HG03039 (cell line): ENCODE data around the gene ADAMTS2.

Source experiments
- ATAC-seq: cut with Tn5 transposase; IDR thresholded peaks from one replicate; pipeline ENCODE4 v1.9.1; 2021; ENCODE audit warnings: mild to moderate bottlenecking, moderate library complexity; ENCODE audit not compliant: unreplicated experiment

ADAMTS2 gene

GRCh38 chr5:179269781-179270543, 75.3 kb downstream of the ADAMTS2 start:
- no peak for ATAC-seq

GRCh38 chr5:179268966-179269693, 76.1 kb downstream of the ADAMTS2 start:
- ATAC-seq, result no peak

DNA sequence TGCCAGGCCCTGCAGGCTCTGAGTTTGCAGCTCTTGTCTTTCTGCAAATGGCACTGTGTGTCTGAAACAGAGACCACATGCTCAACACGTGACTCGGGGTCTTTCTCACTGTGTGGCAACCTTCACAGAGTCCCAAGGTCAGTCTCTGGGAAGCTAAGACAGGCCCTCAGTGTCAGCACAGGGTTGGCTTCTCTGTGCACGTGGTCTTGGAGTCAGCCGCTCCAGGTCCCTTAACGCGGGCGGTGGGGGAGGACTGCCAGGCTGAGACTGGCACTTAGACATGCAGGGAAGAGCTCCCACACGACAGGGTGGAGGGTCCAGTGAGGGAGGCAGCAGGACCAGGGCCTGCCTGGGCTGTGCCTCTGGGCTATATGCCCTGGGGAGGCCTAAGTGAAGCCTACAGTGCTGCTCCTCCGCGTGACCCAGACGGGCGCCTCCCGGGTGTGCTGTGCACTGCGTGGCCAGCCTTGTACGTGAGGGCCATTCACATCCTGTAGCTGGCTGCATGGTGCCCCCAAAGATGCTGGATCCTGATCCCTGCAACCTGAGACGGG, 76.8 kb downstream of the ADAMTS2 start:
- no peak for ATAC-seq

GRCh38 chr5:179267671-179268083, 77.6 kb downstream of the ADAMTS2 start:
- ATAC-seq, result no peak

GRCh38 chr5:179267071-179267670, 78.1 kb downstream of the ADAMTS2 start:
- ATAC-seq, result no peak

DNA sequence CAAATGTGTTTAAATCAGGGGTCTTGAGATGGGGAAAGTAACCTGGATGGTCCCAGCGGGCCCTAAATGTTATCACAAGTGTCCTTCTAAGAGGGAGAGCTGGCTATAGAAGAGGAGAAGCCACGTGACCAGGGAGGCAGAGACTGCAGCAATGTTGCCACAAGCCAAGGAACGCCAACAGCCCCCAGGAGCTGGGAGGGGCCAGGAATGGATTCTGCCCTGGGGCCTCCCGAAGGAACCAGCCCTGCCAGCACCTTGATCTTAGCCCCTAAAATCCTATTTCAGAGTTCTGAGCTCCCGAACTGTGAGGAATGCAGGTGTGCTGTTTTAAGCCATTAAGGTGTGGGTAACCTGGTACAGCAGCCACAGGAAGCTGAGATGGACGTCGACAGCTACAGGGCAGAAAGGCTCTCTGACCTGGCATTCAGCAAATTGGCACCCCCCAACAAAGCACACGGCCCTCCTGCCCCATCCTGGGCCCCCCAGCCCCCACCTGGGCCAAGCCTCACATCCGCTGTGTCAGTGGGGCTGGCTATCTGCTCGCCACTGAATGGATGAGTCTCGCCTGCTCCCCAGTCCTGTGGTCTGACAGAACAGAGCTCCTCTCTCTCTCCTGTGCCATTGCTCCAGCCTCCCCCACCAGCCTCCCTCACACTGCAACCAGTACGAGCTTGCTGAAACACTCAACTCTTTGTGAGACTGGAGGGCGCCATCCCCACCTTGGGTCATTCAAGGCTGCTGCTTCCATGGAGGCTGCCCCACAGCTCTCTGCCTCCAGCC, 78.8 kb downstream of the ADAMTS2 start:
- ATAC-seq, result no peak

DNA sequence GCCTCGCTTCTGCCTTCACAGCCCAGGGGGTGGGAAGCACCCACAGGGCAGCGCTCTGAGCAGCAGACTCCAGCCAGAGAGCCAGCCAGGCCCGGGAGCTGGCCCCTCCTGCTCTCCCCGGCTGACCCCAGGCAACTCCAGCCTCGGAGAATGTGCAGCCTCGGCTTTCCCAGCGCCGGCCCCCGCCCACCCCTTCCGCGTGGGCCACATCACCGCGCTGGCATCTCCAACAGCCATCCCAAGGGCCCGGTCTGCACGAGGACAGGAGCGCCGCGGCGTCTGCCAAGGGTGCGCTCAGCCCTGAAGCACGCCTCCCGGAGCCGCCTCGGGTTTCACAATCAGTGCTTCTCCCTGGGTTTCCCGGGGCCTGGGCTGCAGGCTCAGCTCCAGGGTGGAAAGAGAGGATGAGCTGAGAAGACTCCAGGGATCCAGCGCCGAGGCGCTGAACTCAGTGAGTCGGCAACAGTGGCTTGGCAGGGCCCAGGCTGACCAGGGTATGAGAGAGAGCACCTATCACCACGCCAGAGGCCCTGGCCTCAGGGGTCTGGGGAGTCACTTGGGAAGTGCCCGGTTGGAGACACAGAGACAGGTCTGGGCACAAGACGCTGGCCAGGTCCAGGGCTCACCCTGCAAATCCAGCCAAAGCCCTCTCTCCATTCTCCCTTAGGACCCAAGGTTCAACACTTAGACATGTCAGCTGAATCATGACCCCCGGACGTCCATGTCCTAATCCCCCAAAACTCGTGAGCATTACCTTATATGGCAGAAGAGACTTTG, 79.6 kb downstream of the ADAMTS2 start:
- ATAC-seq, result no peak

DNA sequence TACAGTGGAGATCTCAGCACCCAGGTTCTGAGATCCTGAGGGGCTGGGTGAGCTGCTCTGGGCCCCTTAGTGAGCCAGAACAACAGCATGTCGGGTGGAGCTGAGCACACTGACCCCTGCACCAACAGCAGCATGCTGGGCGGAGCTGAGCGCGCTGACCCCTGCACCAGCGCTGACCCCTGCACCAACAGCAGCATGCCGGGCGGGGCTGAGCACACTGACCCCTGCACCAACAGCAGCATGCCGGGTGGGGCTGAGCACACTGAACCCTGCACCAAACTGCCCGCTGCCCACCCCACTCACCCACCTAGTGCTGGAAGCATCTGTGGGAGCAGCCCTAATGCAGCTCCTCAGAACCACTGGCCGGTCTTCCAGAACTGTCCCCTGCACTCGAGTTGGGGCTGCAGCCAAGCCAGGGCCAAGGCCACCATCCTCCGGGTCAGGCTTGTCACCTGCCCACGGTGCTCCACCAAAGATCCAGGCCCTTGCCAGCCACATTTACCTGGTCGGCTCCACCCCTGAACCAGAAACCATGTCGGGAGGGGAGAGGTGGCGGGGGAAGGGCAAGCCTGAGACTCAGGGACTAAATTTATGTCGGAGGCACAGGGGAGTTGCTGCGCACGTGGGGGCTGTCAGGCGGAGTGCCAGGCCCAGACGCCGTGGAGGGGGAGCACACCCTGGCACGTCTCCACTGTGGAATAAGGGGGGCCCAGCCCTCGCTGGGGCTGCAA, 80.3 kb downstream of the ADAMTS2 start:
- ATAC-seq, result no peak

GRCh38 chr5:179264053-179264782, 81.0 kb downstream of the ADAMTS2 start:
- no peak for ATAC-seq

DNA sequence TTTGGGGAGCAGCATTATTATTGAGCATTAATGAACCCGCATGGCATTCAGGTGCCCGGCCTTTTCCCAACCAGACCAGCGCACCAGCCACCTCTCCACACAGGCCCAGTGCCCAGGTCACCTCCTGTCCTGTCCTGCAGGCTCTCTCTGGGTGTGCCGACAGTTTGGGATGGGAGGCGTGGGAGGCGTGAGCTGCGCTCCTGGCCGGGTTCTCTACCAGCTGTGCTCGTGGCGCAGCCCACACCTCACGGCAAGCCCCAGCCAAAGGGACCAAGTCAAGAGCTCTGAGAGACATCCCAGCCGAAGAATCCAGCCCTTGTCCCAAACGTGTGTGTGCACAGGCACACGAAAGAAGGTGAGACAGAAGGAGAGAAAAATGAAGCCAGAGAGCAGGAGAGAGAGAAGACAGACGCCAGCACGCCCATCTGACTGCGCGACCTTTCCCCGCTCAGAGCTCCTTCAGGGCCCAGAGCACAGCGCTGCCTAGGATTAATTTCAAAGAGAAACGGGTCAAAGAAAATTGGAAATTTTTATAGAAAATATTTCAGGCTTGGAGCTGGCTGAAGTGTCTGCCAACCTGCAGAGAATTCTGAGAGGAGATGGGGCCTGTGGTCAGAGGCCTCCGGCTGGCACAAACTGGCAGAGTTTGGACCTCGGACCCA, 81.7 kb downstream of the ADAMTS2 start:
- no peak for ATAC-seq

- ATAC-seq, result no peak
Measured at GRCh38 chr5:179262126-179262920, 82.9 kb downstream of the ADAMTS2 start.

DNA sequence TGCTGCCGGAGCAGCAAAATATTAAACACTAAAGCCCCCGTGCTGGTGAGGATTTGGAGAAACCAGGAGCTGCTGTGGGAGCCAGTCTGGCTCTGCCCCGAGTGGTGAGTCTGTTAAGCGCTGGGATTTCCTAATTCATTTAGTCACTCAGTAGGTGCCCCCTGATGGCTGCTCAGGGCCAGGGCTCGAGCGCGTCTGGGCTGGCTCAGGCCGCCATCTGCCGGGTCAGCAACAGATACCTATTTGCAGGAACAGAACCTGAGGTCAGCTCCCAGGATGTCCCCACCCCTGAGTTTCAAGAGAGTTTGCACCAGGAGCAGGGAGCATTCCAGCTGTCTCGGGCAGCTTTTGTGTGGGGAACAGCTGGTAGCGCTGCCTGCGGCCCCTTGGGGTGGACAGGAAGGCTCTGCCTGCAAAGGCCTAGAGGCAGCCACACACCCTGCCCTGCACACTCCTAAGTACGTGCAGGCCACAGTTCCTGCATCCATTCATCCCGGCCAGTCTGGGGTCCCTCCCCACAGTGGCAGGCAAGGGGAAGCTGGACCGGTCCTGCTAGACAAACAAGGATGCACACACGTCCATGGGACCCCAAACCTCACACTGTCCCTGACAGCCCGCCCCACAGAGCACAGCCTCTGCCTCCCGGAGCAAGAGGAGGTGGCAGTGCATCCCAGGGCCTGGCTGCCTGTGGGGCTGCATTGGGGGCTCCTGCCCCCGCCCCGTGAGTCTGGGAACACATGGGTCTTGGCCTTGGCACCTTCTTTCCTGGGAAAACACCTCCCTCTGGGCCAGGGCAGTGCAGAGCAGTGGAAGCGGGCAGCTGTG, 83.7 kb downstream of the ADAMTS2 start:
- no peak for ATAC-seq

GRCh38 chr5:179260324-179261070, 84.8 kb downstream of the ADAMTS2 start:
- no peak for ATAC-seq

DNA sequence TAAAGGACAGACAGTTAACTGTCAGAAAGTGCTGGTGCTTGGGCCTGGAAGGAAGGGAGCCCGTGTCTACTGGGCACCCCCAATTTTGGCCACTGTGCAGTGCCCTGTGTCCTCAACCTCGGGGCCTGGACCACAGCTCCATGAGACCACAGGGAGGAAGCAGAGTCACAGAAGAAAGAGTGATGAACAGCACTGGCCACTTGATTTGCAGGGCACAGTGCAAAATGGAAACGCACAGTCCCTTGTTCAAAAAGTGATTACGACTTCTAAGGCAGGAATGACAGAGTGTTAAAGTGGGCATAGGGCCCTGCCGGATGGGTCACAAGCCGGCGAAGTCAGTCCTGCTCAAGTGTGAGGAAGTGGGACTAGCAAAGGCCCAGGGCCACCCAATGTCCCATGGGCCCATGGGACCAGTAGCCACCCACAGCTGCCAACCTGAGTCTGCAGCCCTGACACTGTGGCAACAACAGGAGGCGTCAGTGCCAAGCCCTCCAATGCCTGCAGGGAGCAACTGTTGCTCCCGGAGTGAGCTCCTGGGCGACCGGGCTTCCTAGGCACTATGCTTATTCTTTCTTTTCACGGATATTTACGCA, 85.4 kb downstream of the ADAMTS2 start:
- ATAC-seq, result no peak

GRCh38 chr5:179258922-179259730, 86.1 kb downstream of the ADAMTS2 start:
- no peak for ATAC-seq
